A549 (cell line): Measurements from ENCODE around the gene GSDMA. TPM values are rescaled to one million over a fixed set of nuclear protein-coding genes. Genes with fewer than 3 reads are reported as not detected.

Experiments used
- ATAC-seq, 2 experiments: fragments of 200-7000 bp in 1 of 2; fragments of >200 bp in 1 of 2; cut with Nextera tagmentation in 1 of 2; cut with Tn5 transposase in 1 of 2; 3 replicates each; pipeline versions ENCODE4 v1.8.0 to v1.9.1; 2018 to 2020; ENCODE audit warnings: mild to moderate bottlenecking in 1 of 2, moderate library complexity in 1 of 2
- CTCF ChIA-PET: fragments of 300-600 bp; sonication (Branson Sonifier 250); formaldehyde crosslinking; extraction: SDS; loops from one replicate; lab custom pipeline; 2021; ENCODE audit warnings: antibody characterized with exemption, inconsistent platforms; lab: Yijun Ruan, JAX
- POLR2A ChIA-PET: fragments of 350-600 bp; formaldehyde crosslinking; extraction: SDS; loops from one replicate; lab custom pipeline; 2021; ENCODE audit warnings: antibody characterized with exemption, inconsistent platforms; lab: Yijun Ruan, JAX
- DNase-seq, 2 experiments: peaks; one replicate each; pipeline versions ENCODE4 v3.0.0 to v3.0.0-alpha.2; 2011 to 2016; ENCODE audit warnings: low read depth in 1 of 2, low spot score in 1 of 2
- FAIRE-seq: peaks from 2 replicates; lab custom pipeline; 2011; peaks lifted over from hg19 to GRCh38; lab: Jason Lieb, UNC
- H3K27ac ChIP-seq, 2 experiments: fragments of >200 bp; sonication (Bioruptor Twin); formaldehyde crosslinking; 3 replicates each; pipeline ENCODE4 v1.5.1; 2016 to 2017
- H3K4me1 ChIP-seq: fragments of >200 bp; sonication (Bioruptor Twin); formaldehyde crosslinking; 3 replicates; pipeline ENCODE4 v1.6.1; 2016
- H3K4me2 ChIP-seq: fragments of >200 bp; sonication (Bioruptor Twin); formaldehyde crosslinking; 3 replicates; pipeline ENCODE4 v1.6.1; 2016
- H3K4me3 ChIP-seq: fragments of >200 bp; sonication (Bioruptor Twin); formaldehyde crosslinking; 3 replicates; pipeline ENCODE4 v1.5.1; 2016
- H3K9me3 ChIP-seq: fragments of >200 bp; sonication (Bioruptor Twin); formaldehyde crosslinking; 3 replicates; pipeline ENCODE4 v1.6.1; 2016
- BHLHE40 ChIP-seq: IDR thresholded peaks from 2 replicates; pipeline ENCODE4 v1.6.1; 2012; ENCODE audit warnings: low read depth, low read length, inconsistent platforms
- CBX2 ChIP-seq: fragments of 200-600 bp; sonication (generic); IDR thresholded peaks from 2 replicates; pipeline ENCODE4 v1.6.1; 2016; ENCODE audit warnings: low read depth, mild to moderate bottlenecking, borderline replicate concordance
- CHD2 ChIP-seq: fragments of 150-350 bp; IDR thresholded peaks from 2 replicates; pipeline ENCODE4 v1.6.1; 2014; ENCODE audit warnings: low read length; ENCODE audit not compliant: partially characterized antibody
- ESRRA ChIP-seq: fragments of 150-350 bp; IDR thresholded peaks from 2 replicates; pipeline ENCODE4 v1.6.1; 2014; ENCODE audit warnings: mild to moderate bottlenecking, low read length, borderline replicate concordance
- FOXS1 ChIP-seq: fragments of 250-450 bp; sonication (Bioruptor Pico); IDR thresholded peaks from 2 replicates; pipeline ENCODE4 v1.5.0; 2020; ENCODE audit warnings: mild to moderate bottlenecking, moderate library complexity
- HEYL ChIP-seq: fragments of 250-450 bp; sonication (Bioruptor Pico); IDR thresholded peaks from 2 replicates; pipeline ENCODE4 v1.8.0; 2021; ENCODE audit warnings: mild to moderate bottlenecking, moderate library complexity
- HOXA7 ChIP-seq: fragments of 250-450 bp; sonication (Bioruptor Pico); IDR thresholded peaks from 2 replicates; pipeline ENCODE4 v1.5.0; 2020; ENCODE audit warnings: mild to moderate bottlenecking, moderate library complexity
- JUN ChIP-seq, 2 experiments: fragments of >200 bp; sonication (Bioruptor Twin); formaldehyde crosslinking; IDR thresholded peaks; 2 replicates in 1 of 2; 3 replicates in 1 of 2; pipeline ENCODE4 v1.6.1; 2016 to 2017
- NFE2L2 ChIP-seq: fragments of 150-350 bp; conservative IDR thresholded peaks from 2 replicates; pipeline ENCODE4 v1.6.1; 2014; ENCODE audit warnings: low read length
- NPAS2 ChIP-seq: fragments of 250-450 bp; sonication (Bioruptor Pico); IDR thresholded peaks from 2 replicates; pipeline ENCODE4 v1.8.0; 2022; ENCODE audit warnings: mild to moderate bottlenecking, moderate library complexity, borderline replicate concordance
- RAD21 ChIP-seq, 2 experiments: fragments of >200 bp in 1 of 2; sonication (Bioruptor Twin) in 1 of 2; formaldehyde crosslinking in 1 of 2; IDR thresholded peaks in 1 of 2; conservative IDR thresholded peaks in 1 of 2; 2 replicates in 1 of 2; 3 replicates in 1 of 2; pipeline ENCODE4 v1.6.1; 2012 to 2018; ENCODE audit warnings: inconsistent platforms in 1 of 2
- RFX5 ChIP-seq: fragments of 450-650 bp; IDR thresholded peaks from 2 replicates; pipeline ENCODE4 v1.7.1; 2014; ENCODE audit warnings: antibody characterized with exemption, mild to moderate bottlenecking, moderate library complexity
- RNF2 ChIP-seq: fragments of 200-600 bp; sonication (generic); IDR thresholded peaks from 2 replicates; pipeline ENCODE4 v1.6.1; 2016; ENCODE audit warnings: low read depth, mild to moderate bottlenecking, antibody characterized with exemption, moderate library complexity, borderline replicate concordance
- TFCP2L1 ChIP-seq: fragments of 250-450 bp; sonication (Bioruptor Pico); IDR thresholded peaks from 2 replicates; pipeline ENCODE4 v1.5.0; 2021; ENCODE audit warnings: mild to moderate bottlenecking
- TP53 ChIP-seq: fragments of 250-450 bp; sonication (Bioruptor Pico); IDR thresholded peaks from 2 replicates; pipeline ENCODE4 v1.5.0; 2021; ENCODE audit warnings: mild to moderate bottlenecking, moderate library complexity
- WGBS: methylation state at CpG from one replicate; pipeline ENCODE4 v1.1.6; 2017; ENCODE audit errors: missing lambda C conversion rate; 5-methylcytosine and 5-hydroxymethylcytosine counted together
- polyA plus RNA-seq, 4 experiments: library from polyadenylated mRNA; depleted of rRNA in 3 of 4; stranded (reverse); fragments of >200 nt; fragmentation: RNase III in 1 of 4; extraction: RNeasy Plus Mini Kit Qiagen cat#74134 plus additional on column Dnase treatment in 1 of 4; gene quantifications; 2 replicates in 3 of 4; 3 replicates in 1 of 4; pipeline ENCODE4 v1.2.3, GENCODE V29; 2011 to 2017
- TF ChIP-seq, protein P1 (sequence below): fragments of >200 bp; sonication (Bioruptor Twin); formaldehyde crosslinking; IDR thresholded peaks from 3 replicates; pipeline ENCODE4 v1.5.1; 2016
- TF ChIP-seq, protein P2 (sequence below): fragments of 150-350 bp; IDR thresholded peaks from 2 replicates; pipeline ENCODE4 v1.6.1; 2014; ENCODE audit warnings: low read depth, mild to moderate bottlenecking, low read length
- TF ChIP-seq, protein P3 (sequence below): fragments of 250-450 bp; sonication (Bioruptor Pico); IDR thresholded peaks from 2 replicates; pipeline ENCODE4 v1.5.0; 2021; ENCODE audit warnings: mild to moderate bottlenecking, moderate library complexity, borderline replicate concordance
- TF ChIP-seq, protein P4 (sequence below): fragments of >200 bp; sonication (Bioruptor Twin); formaldehyde crosslinking; IDR thresholded peaks from 3 replicates; pipeline ENCODE4 v1.6.1; 2016
- TF ChIP-seq, protein P5 (sequence below): IDR thresholded peaks from 2 replicates; pipeline ENCODE4 v1.6.1; 2012

Gene GSDMA
- polyA plus RNA-seq, 2 of the 4 experiments (the other 2 are of a cell fraction), result not detected

DNA sequence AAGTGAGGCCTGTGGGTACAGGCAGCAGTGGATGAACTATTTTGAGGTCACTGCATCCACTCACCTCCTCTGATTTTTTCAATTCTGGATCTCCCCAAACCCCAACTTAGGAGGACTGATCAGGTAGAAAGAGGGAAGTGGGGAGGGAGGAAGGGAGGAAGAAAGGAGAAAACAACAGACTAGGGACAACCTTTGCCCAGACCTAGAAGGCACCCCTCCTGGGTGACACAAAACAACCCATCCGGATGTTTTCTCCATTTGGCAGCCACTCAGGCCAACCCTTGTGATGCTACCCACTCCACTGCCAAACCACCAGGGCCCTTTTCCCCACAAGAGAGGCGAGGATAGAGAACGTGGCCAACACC lies 38.1 kb upstream of the GSDMA start:
- H3K27ac ChIP-seq, result no peak overlapping the region
- H3K9me3 ChIP-seq, result no peaks in the 10 kb centered on the region
- no peak overlapping the region for H3K4me3 ChIP-seq
- 87% methylated on average over 3 of the region's 3 CpGs for WGBS
- CTCF ChIA-PET, result interaction anchor here (4.0 kb wide), 1 partner anchor 15 kb away, joined by 18 read pairs; no protein-coding TSS in a partner anchor
- H3K4me1 ChIP-seq, result peaks cover 33% of the 10 kb centered on the region
- no peak overlapping the region for H3K4me2 ChIP-seq
- POLR2A ChIA-PET, result no interaction called here
- ATAC-seq, result no peak
- no peak for DNase-seq
- FAIRE-seq, result no peak
- TF ChIP-seq TP53 (CRISPR knock-in tag) (no peak), RNF2 (no peak), FOXS1 (CRISPR knock-in tag) (no peak)
- TF ChIP-seq, protein P1, sequence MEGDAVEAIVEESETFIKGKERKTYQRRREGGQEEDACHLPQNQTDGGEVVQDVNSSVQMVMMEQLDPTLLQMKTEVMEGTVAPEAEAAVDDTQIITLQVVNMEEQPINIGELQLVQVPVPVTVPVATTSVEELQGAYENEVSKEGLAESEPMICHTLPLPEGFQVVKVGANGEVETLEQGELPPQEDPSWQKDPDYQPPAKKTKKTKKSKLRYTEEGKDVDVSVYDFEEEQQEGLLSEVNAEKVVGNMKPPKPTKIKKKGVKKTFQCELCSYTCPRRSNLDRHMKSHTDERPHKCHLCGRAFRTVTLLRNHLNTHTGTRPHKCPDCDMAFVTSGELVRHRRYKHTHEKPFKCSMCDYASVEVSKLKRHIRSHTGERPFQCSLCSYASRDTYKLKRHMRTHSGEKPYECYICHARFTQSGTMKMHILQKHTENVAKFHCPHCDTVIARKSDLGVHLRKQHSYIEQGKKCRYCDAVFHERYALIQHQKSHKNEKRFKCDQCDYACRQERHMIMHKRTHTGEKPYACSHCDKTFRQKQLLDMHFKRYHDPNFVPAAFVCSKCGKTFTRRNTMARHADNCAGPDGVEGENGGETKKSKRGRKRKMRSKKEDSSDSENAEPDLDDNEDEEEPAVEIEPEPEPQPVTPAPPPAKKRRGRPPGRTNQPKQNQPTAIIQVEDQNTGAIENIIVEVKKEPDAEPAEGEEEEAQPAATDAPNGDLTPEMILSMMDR, result no peak

DNA sequence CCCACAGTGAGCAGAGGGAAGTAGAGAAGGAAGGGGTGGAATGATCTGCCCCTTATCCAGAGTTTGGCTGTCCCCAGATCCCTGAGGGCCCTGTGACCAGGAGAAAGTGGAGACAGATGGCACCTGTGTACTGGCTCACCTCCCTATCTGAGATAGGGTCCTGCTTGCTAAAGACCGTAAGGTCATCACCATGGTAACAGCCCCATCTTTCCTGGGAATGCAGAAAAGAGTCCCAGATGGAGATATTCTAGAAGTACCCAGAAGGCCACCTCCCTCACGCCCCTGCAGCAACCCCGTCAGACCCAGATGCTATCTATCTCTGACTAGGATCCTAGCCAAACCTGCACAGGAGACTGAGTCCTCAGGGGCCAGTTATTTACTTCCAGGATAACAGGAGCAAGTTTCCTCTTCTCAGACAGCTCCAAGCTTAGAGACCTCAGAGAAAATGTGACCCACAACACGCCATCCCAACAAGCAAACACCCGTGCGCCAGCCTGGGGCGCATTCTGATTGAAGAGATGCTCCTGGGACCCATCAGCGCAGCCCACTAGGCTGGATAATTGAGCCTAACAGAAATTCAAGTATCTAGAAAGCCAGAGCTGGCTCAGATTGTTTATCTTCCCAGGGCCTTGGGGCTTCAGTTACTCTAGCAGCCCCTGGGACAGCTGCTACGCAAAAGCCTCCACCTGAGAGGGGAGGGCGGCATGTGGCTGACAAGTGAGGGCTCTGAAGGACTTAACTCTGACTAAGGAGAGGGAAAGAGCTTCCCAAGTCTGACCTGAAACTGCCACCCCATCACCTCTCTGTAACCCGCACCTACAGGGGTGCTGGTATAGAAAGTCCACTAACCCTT lies 37.3 kb upstream of the GSDMA start:
- no peak for DNase-seq
- ChIA-PET POLR2A (no interaction called here), CTCF (interaction anchor here (0.9 to 4.0 kb wide), 4 partner anchors 14 to 172 kb away, joined by 3 to 18 read pairs (median 4); partner anchors contain the start of gene PSMD3)
- WGBS, result 89% methylated on average over 11 of the region's 11 CpGs
- Histone ChIP-seq H3K4me1 (peaks cover 41% of the 10 kb centered on the region), H3K4me2 (peak overlapping the region; percentile 85; the same call in 1 of the 3 replicates), H3K4me3 (no peak overlapping the region), H3K27ac (no peak overlapping the region)
- FAIRE-seq, result no peak
- TF ChIP-seq JUN (IDR thresholded peaks at IDR 0.05) (no peak), CHD2 (no peak), TP53 (CRISPR knock-in tag) (no peak), TFCP2L1 (CRISPR knock-in tag) (no peak), RNF2 (no peak), RFX5 (no peak), ESRRA (no peak), CBX2 (no peak), HEYL (CRISPR knock-in tag) (no peak), HOXA7 (CRISPR knock-in tag) (no peak), FOXS1 (CRISPR knock-in tag) (no peak), NPAS2 (no peak), NFE2L2 (no peak), RAD21 (conservative IDR thresholded peaks at IDR 0.05 in 1 of 2, IDR thresholded peaks at IDR 0.05 in 1 of 2) (no peak), BHLHE40 (no peak)
- TF ChIP-seq, protein P2, sequence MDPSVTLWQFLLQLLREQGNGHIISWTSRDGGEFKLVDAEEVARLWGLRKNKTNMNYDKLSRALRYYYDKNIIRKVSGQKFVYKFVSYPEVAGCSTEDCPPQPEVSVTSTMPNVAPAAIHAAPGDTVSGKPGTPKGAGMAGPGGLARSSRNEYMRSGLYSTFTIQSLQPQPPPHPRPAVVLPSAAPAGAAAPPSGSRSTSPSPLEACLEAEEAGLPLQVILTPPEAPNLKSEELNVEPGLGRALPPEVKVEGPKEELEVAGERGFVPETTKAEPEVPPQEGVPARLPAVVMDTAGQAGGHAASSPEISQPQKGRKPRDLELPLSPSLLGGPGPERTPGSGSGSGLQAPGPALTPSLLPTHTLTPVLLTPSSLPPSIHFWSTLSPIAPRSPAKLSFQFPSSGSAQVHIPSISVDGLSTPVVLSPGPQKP, result no peak
- TF ChIP-seq, protein P3, sequence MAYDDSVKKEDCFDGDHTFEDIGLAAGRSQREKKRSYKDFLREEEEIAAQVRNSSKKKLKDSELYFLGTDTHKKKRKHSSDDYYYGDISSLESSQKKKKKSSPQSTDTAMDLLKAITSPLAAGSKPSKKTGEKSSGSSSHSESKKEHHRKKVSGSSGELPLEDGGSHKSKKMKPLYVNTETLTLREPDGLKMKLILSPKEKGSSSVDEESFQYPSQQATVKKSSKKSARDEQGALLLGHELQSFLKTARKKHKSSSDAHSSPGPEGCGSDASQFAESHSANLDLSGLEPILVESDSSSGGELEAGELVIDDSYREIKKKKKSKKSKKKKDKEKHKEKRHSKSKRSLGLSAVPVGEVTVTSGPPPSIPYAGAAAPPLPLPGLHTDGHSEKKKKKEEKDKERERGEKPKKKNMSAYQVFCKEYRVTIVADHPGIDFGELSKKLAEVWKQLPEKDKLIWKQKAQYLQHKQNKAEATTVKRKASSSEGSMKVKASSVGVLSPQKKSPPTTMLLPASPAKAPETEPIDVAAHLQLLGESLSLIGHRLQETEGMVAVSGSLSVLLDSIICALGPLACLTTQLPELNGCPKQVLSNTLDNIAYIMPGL, result no peak
- TF ChIP-seq, protein P4, sequence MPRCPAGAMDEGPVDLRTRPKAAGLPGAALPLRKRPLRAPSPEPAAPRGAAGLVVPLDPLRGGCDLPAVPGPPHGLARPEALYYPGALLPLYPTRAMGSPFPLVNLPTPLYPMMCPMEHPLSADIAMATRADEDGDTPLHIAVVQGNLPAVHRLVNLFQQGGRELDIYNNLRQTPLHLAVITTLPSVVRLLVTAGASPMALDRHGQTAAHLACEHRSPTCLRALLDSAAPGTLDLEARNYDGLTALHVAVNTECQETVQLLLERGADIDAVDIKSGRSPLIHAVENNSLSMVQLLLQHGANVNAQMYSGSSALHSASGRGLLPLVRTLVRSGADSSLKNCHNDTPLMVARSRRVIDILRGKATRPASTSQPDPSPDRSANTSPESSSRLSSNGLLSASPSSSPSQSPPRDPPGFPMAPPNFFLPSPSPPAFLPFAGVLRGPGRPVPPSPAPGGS, result no peak
- TF ChIP-seq, protein P5, sequence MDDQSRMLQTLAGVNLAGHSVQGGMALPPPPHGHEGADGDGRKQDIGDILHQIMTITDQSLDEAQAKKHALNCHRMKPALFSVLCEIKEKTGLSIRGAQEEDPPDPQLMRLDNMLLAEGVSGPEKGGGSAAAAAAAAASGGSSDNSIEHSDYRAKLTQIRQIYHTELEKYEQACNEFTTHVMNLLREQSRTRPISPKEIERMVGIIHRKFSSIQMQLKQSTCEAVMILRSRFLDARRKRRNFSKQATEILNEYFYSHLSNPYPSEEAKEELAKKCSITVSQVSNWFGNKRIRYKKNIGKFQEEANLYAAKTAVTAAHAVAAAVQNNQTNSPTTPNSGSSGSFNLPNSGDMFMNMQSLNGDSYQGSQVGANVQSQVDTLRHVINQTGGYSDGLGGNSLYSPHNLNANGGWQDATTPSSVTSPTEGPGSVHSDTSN, result no peak
- TF ChIP-seq, all 56 proteins: peak for 0
- ATAC-seq, result no peak
- no peaks in the 10 kb centered on the region for H3K9me3 ChIP-seq
